GM19193 (cell line): Measurements from ENCODE around the gene RGS3.

Source experiments
- POLR2A ChIP-seq: IDR thresholded peaks from 4 replicates; pipeline ENCODE4 v1.6.1; 2011; ENCODE audit not compliant: insufficient read depth, insufficient read length; ENCODE audit errors: extremely low read depth

The RGS3 gene

DNA sequence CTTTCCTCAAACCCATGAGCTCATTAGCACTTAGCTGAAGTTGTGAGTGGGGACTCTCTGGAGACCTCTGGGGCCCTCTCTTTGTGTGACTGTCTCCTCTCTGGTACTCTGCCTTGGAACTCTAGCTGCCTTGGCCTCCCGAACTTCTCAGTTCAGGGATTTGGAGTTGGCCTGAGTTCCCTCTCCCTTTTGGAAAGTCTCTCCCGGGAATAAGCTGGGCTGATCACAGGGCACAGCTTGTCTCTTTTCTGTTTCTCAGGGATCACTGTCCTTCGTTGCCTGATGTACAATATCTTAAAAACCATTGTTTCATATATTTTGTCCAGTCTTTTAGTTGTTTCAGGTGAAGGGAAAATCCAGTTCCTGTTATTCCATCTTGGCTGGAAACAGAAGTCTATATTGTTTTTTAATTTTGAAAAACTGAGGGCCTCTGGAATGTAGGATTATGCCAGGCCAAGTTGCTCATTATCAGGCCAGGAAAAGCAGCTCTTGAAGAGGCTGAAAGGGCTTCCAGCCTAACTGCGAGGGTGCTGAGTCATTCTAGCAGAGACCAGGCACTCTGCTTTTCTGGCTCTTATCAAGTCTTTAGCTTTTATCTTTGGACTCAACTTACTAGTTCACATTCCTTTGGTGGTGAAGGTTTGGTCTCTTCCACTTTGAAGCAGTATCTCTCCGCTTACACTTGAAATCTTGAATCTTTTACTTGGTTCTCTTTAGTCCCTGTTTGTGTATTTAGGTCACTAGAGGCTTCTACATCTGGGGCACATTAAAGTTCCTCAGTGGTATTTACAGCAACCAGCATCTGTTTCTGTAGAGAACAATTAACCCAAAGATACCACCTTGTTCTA is 8.4 kb upstream of the RGS3 start:
- TF ChIP-seq POLR2A = no peak

DNA sequence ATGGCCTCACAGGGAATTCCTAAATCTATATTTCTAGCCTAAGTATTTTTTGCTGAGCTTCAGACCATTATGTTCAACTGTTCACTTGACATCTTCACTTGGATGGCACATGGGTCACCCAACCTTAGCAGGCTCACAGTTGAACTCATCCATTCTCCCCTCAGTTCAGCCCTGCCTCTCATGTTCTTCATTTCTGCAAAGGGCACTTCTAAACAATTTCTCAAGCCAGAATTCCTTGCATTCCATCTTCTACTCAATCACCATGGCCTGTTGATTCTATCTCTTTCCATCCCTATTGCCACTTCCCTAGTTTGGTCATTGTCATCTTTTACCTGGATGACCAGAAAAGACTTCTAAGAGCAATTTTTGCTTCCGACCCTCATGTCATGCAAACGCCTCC is 7.3 kb upstream of the RGS3 start:
- TF ChIP-seq POLR2A = no peak

DNA sequence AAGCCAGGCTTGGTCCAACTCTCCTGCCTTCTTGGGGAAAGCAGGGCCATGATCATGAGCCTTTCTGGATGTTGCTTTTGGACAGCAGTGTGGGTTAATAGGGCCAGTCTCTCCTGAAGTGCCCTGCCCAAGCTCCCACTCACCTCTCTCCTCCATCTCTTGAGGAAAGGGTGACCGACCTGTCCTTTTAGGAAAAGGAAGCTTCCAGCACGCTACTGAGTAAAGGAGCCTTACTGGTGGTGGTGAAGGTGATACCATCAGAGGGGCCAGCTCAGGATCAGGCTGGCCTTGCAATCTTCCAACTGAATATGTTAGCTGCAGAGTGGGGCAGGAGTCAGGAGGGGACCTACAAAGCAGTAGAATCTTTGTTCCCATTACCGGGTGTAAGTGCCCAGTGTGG is 2.2 kb upstream of the RGS3 start:
- TF ChIP-seq POLR2A = no peak

DNA sequence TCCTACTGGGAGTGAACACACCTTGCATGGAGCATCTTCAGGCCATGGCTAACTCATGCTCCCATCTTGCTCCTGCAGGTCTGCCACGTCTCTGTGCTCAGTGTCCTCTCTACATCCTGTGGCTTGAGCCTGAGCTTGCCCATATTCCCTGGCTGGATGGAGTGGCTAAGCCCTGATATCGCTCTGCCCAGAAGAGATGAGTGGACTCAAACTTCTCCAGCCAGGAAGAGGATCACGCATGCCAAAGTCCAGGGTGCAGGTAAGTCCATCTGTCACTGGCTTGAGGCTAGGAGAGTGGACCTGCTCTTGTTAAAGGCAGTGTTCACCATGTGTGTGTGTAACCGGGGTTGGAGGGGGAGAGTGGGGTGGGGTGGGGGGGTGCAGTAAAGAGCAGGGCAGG is 1.6 kb upstream of the RGS3 start:
- no peak for TF ChIP-seq POLR2A

DNA sequence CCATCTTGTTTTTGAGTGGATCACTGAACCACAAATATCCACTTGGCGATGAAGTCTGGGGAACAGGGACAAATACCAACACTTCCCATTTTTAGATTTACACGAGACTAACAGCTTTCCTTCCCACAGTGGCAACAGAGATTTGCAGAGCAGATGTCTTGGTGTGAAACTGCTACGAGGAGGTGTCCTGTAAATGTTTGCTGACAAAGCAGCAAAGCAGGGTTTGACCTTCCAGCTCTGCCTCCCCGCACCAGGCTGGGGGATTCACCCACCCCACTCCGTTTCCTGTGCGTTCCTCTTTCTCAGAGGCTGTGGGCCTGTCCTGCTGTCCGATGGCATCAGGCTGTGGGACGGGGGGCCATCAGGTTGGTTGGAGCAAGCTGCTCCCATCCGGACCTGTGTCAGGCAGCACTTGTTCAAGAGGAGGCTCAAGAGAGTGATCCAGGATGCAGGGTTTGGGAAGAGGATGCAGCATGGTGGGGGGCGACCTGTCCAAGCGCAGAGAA is 693 bp upstream of the RGS3 start:
- no peak for TF ChIP-seq POLR2A

DNA sequence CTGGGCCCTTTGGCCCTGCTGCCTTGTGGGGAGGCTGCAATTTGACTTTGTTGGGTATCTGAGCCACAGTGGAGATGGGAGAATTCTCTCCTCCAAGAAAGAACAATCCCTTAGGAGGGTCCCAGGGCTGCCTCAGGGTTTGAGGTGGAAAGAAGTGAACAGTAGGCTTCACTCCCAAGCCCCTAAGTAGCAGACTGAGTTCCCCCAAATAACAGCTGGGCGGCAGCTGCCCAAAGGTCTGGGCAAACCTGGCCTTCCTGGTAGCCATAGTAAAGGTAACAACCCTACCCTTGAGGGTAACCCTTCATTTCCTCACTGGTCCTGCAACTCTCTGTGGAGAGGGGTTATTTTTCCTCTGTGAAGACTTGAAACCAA is 746 bp downstream of the RGS3 start:
- no peak for TF ChIP-seq POLR2A

DNA sequence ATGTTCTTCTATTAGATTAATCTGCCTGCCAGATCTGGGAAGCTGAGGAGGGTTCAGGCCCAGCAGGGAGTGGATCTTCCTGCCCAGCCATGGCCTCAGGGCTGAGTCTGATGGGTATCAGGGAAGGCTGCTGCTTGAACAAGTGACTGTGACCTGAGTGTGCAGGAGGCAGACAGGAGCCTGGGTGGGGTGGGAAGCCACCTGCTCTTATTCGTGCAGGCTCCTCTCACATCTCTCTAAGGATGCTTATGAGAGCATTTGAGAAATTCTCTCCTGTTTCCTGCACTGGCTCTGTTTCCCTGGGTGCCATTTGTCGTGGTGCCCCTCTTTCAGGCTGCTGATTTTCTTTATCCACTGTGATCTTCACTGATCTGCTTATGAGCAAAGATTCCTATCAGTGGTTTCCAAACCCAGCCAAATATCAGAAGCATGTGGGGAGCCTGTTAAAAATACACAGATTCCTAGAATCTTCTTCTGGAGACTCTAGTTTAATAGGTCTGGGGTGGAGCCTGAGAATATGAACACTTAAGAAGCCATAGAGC is 2.1 kb downstream of the RGS3 start:
- no peak for TF ChIP-seq POLR2A

DNA sequence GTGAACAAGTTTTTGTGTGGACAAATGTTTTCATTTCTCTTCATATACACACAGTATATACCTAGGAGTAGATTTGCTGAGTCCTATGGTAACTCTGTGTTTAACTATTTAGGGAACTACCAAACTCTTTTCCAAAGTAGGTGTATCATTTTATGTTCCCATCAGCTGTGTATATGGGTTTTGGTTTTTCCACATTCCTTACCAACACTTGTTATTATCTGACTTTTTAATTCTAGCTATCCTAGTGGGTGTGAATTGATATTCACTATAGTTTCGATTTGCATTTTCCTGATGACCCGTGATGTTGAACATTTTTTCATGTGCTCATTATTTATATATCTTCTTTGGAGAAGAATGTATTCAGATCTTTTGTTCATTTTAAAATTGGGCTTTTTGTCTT is 3.7 kb downstream of the RGS3 start:
- no peak for TF ChIP-seq POLR2A

DNA sequence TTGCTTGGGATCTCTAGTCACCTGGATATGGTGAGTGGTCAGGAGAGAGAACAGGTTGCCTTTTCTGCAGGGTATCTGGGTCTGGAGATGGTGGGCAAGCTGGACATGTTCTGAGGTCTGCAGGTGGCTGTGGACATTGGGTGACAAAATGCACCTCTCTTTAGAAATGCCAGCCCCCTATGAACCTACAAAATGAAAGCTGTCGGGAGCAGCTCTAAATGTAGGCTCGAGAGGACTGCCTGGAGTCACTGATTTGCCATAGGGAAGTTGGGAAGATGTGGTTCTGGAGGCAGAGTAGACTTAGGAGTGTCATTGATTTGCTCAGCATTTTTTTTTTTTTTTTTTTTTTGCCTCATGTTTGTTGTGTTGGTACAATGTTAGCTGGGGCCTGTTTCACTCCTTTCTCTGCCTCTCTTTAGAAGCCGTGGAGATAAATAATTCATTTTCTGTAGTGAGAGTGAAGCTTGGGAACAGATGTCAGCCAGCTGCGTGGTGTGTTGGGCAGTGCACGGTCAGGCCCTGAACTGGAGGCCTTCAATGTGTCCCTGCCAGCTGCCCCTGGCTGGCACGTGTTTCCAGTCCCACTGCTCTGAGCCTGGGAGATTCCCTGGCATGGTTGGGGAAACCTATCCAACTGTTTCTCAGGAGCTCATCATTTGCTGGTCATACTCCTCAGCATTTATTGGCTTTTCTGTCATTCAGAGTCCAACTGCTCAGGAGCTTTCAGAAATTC is 5.4 kb downstream of the RGS3 start:
- no peak for TF ChIP-seq POLR2A

DNA sequence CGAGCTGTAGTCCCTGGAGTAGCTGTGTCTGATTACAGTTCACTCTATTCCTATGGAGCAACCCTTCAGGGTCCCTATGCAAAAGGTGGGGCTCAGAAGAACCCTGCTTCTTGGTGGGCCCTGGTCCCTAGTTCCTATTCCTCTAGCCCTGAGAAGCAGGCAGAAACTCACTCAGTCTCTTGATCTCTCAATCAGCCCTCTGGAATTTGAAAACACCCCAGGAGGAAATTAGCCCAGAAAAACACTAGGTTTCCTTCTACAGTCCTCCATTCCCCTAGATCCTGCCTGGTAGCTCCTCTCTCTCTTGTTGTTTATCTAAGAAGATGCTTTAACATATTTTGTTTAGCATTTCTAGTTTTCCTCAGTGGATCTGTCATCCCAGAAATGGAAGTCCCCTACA is 7.6 kb downstream of the RGS3 start:
- no peak for TF ChIP-seq POLR2A

DNA sequence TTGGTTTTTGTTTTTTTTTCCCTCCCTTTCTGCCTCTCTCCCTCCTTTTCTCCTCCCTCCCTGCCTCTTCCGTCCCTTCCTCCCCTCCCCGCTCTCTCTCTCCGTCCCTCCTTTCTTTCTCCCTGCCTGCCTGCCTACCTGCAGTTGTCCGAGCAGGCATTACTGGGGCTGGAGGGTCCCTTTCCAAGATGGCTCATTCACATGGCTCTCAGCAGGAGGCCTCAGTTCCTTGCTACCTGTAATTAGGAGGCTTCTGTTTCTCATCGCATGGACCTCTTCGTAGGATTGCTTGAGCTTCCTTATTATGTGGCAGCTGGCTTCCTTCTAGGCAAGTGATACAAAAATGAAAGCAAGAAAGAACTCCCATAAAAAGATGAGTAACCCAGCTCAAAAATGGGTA is 8.0 kb downstream of the RGS3 start:
- TF ChIP-seq POLR2A = no peak

DNA sequence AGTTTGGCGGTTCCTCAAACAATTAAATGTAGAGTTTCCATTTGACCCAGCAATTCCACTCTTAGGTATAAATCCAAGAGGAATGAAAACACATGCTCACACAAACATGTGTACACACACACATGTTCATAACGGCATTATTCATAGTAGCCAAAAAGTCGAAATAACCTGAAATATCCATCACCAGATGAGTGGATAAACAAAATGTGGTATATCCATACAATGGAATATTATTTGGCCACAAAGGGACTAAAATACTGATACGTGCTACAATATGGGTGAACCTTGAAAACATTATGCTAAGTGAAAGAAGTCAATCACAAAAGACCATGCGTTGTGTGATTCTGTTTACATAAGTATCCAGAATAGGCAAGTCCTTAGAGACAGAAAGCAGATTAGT is 8.7 kb downstream of the RGS3 start:
- TF ChIP-seq POLR2A = no peak

DNA sequence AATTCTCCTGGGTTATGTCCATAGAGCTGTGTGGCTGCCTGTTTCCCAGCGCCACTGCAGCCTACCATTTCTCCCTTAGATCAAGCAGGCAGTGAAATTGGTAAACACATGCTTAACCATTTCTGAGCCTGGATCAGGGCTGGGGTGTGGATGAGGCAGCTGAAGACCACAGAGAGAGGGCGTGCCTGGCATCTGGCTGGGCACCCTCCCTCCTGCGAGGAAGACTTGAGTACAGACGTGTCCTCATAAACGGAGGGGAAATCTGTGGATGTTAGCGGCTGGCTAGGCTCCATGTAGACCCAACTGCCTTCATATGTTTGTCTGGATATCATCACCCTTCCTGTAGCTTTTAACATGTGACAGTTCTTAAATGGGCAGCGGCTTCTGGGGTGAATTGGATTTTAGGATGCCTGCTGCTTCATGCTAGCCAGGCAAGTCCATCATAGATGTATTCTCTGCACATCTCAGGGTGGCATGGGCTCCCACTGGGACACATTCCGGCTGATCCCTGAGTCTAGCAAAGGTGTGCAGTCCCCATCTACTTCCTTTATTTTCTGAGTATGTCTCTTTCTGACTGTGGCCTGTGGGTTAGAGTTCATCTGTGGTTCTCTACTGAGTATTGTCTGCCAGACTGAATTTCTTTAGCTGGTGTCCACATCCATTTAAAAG is 11.0 kb downstream of the RGS3 start:
- TF ChIP-seq POLR2A = no peak

DNA sequence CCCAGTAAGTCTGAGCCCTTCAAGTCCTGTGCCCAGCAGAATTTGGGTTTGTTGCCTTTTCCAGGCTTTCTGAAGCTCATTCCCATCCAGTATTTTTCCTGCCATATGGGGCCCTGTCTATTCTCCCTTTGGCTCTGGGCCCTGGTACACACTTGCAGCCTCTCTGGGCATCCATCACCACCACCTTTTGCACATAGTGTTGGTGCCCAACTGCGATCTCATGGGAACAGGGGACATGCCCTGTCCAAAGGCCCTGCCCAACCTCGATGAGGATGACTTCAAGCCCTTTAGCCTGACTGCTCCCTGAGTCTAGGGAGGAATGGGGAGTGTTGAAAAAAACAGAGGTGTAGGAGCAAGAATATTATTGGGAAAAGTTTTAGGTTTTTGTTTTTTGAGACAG is 11.5 kb downstream of the RGS3 start:
- no peak for TF ChIP-seq POLR2A

DNA sequence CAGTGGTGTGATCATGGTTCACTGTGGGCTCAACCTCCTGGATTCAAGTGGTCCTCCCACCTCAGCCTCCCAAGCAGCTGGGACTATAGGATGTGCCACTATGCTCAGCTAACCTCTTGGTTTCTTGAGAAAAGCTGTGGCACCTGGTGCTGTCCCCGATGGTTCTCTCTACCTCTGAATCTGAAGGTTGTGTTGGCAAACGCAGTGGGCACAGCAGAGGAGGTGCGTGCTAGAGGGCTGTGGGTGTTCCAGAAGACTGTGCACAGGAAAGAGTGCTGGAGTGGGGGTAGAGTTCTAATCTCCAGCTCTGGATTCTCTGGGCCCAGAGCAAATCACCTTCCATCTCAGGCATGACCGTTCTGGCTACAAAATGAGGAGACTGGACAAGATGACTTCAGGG is 12.5 kb downstream of the RGS3 start:
- no peak for TF ChIP-seq POLR2A
